ENCODE results near the gene DTD1. TPM values are rescaled to one million over a fixed set of nuclear protein-coding genes. Genes with fewer than 3 reads are reported as not detected.

The DTD1 gene
- total RNA-seq, 1 donor = 52.1 TPM

- H3K4me1 ChIP-seq (ENCODE audit: insufficient read depth, low read length) = no peaks in the 10 kb centered on the region
- H3K36me3 ChIP-seq (ENCODE audit: insufficient read depth, low read length) = no peaks in the 10 kb centered on the region
- no peak for TF ChIP-seq CTCF (IDR thresholded peaks at IDR 0.05; ENCODE audit: extremely low read depth, low read depth, low read length)
- no peaks in the 10 kb centered on the region for H3K27me3 ChIP-seq (ENCODE audit: insufficient read depth, low read length)
- no peak overlapping the region for H3K4me3 ChIP-seq (ENCODE audit: insufficient read depth, low read length)
- no peak overlapping the region for H2AFZ ChIP-seq (ENCODE audit: low read length)
- no peaks in the 10 kb centered on the region for H3K79me2 ChIP-seq (ENCODE audit: insufficient read depth, low read length)
- no peak overlapping the region for H3K4me2 ChIP-seq (ENCODE audit: insufficient read depth, low read length)
- H3K27ac ChIP-seq (ENCODE audit: low read depth, low read length) = no peak overlapping the region
- no peaks in the 10 kb centered on the region for H4K20me1 ChIP-seq (ENCODE audit: insufficient read depth, low read length)
- H3K9me3 ChIP-seq (ENCODE audit: low read depth, low read length) = no peaks in the 10 kb centered on the region
- no peak for DNase-seq (ENCODE audit: insufficient read length, low spot score, missing footprints)
Observed at GRCh38 chr20:18805881-18806280, 218.0 kb downstream of the DTD1 start.

- Histone ChIP-seq H3K27me3 (ENCODE audit: insufficient read depth, low read length) (no peaks in the 10 kb centered on the region), H2AFZ (ENCODE audit: low read length) (no peak overlapping the region), H3K4me1 (ENCODE audit: insufficient read depth, low read length) (no peaks in the 10 kb centered on the region), H3K9me3 (ENCODE audit: low read depth, low read length) (no peaks in the 10 kb centered on the region), H3K79me2 (ENCODE audit: insufficient read depth, low read length) (no peaks in the 10 kb centered on the region), H3K4me3 (ENCODE audit: insufficient read depth, low read length) (no peak overlapping the region), H3K27ac (ENCODE audit: low read depth, low read length) (no peak overlapping the region), H4K20me1 (ENCODE audit: insufficient read depth, low read length) (no peaks in the 10 kb centered on the region), H3K36me3 (ENCODE audit: insufficient read depth, low read length) (no peaks in the 10 kb centered on the region), H3K4me2 (ENCODE audit: insufficient read depth, low read length) (no peak overlapping the region)
- no peak for TF ChIP-seq CTCF (IDR thresholded peaks at IDR 0.05; ENCODE audit: extremely low read depth, low read depth, low read length)
- no peak for DNase-seq (ENCODE audit: insufficient read length, low spot score, missing footprints)
Observed at GRCh38 chr20:18808712-18809111, 220.9 kb downstream of the DTD1 start.

- no peak overlapping the region for H3K4me2 ChIP-seq (ENCODE audit: insufficient read depth, low read length)
- no peaks in the 10 kb centered on the region for H4K20me1 ChIP-seq (ENCODE audit: insufficient read depth, low read length)
- H3K27ac ChIP-seq (ENCODE audit: low read depth, low read length) = no peak overlapping the region
- H3K36me3 ChIP-seq (ENCODE audit: insufficient read depth, low read length) = no peaks in the 10 kb centered on the region
- no peak for DNase-seq (ENCODE audit: insufficient read length, low spot score, missing footprints)
- H3K79me2 ChIP-seq (ENCODE audit: insufficient read depth, low read length) = no peaks in the 10 kb centered on the region
- H3K4me1 ChIP-seq (ENCODE audit: insufficient read depth, low read length) = no peaks in the 10 kb centered on the region
- H3K4me3 ChIP-seq (ENCODE audit: insufficient read depth, low read length) = no peak overlapping the region
- TF ChIP-seq CTCF (IDR thresholded peaks at IDR 0.05; ENCODE audit: extremely low read depth, low read depth, low read length) = no peak
- H3K27me3 ChIP-seq (ENCODE audit: insufficient read depth, low read length) = no peaks in the 10 kb centered on the region
- H2AFZ ChIP-seq (ENCODE audit: low read length) = no peak overlapping the region
- H3K9me3 ChIP-seq (ENCODE audit: low read depth, low read length) = no peaks in the 10 kb centered on the region
Observed at GRCh38 chr20:18811186-18811585, 223.3 kb downstream of the DTD1 start.

- Histone ChIP-seq H3K27me3 (ENCODE audit: insufficient read depth, low read length) (no peaks in the 10 kb centered on the region), H3K4me3 (ENCODE audit: insufficient read depth, low read length) (no peak overlapping the region), H2AFZ (ENCODE audit: low read length) (no peak overlapping the region), H3K36me3 (ENCODE audit: insufficient read depth, low read length) (no peaks in the 10 kb centered on the region), H3K9me3 (ENCODE audit: low read depth, low read length) (no peaks in the 10 kb centered on the region), H3K79me2 (ENCODE audit: insufficient read depth, low read length) (no peaks in the 10 kb centered on the region), H3K4me1 (ENCODE audit: insufficient read depth, low read length) (no peaks in the 10 kb centered on the region), H3K27ac (ENCODE audit: low read depth, low read length) (no peak overlapping the region), H3K4me2 (ENCODE audit: insufficient read depth, low read length) (no peak overlapping the region), H4K20me1 (ENCODE audit: insufficient read depth, low read length) (no peaks in the 10 kb centered on the region)
- no peak for DNase-seq (ENCODE audit: insufficient read length, low spot score, missing footprints)
- TF ChIP-seq CTCF (IDR thresholded peaks at IDR 0.05; ENCODE audit: extremely low read depth, low read depth, low read length) = no peak
Observed at GRCh38 chr20:18811904-18812303, 224.1 kb downstream of the DTD1 start.
